ENCODE data around the gene PLEKHA7. TPM values are rescaled to one million over a fixed set of nuclear protein-coding genes. Genes with fewer than 3 reads are reported as not detected.

PLEKHA7 gene
- total RNA-seq, 1 donor from 2014 or later = 45.9 TPM

- no peak for DNase-seq (ENCODE audit: extremely low spot score in 2 of 2)
- Histone ChIP-seq H3K36me3 (no peaks in the 10 kb centered on the region), H3K4me1 (peaks cover 21% of the 10 kb centered on the region), H3K9me3 (no peaks in the 10 kb centered on the region), H3K27ac (no peak overlapping the region), H3K27me3 (no peaks in the 10 kb centered on the region), H3K4me3 (no peak overlapping the region)
- intact Hi-C loops (cut with DNase I) = no loop called here
- TF ChIP-seq CTCF (IDR thresholded peaks at IDR 0.05) (no peak), POLR2A (IDR thresholded peaks at IDR 0.05) (no peak), POLR2AphosphoS5 (IDR thresholded peaks at IDR 0.05; ENCODE audit: insufficient read depth in 1 of 2, low read depth in 1 of 2) (no peak)
Observed at GRCh38 chr11:16793511-16793910, 220.7 kb downstream of the PLEKHA7 start.

- Histone ChIP-seq H3K27ac (no peak overlapping the region), H3K4me1 (peaks cover 24% of the 10 kb centered on the region), H3K4me3 (no peak overlapping the region), H3K36me3 (no peaks in the 10 kb centered on the region), H3K27me3 (no peaks in the 10 kb centered on the region), H3K9me3 (no peaks in the 10 kb centered on the region)
- DNase-seq (ENCODE audit: extremely low spot score in 2 of 2) = no peak
- intact Hi-C loops (cut with DNase I) = no loop called here
- no peak for TF ChIP-seq POLR2AphosphoS5 (IDR thresholded peaks at IDR 0.05; ENCODE audit: insufficient read depth in 1 of 2, low read depth in 1 of 2)
- no peak for TF ChIP-seq POLR2A (IDR thresholded peaks at IDR 0.05)
- TF ChIP-seq CTCF (IDR thresholded peaks at IDR 0.05) = no peak
Observed at GRCh38 chr11:16793009-16793408, 221.2 kb downstream of the PLEKHA7 start.

GRCh38 chr11:16792426-16792825 is 221.8 kb downstream of the PLEKHA7 start:
- no peaks in the 10 kb centered on the region for H3K27me3 ChIP-seq
- no peak overlapping the region for H3K27ac ChIP-seq
- DNase-seq (ENCODE audit: extremely low spot score in 2 of 2) = no peak
- TF ChIP-seq CTCF (IDR thresholded peaks at IDR 0.05) (no peak), POLR2AphosphoS5 (IDR thresholded peaks at IDR 0.05; ENCODE audit: insufficient read depth in 1 of 2, low read depth in 1 of 2) (no peak), POLR2A (IDR thresholded peaks at IDR 0.05) (no peak)
- intact Hi-C loops (cut with DNase I) = no loop called here
- no peaks in the 10 kb centered on the region for H3K36me3 ChIP-seq
- H3K4me1 ChIP-seq = peaks cover 28% of the 10 kb centered on the region
- H3K9me3 ChIP-seq = no peaks in the 10 kb centered on the region
- H3K4me3 ChIP-seq = no peak overlapping the region

GRCh38 chr11:16791191-16791961 is 222.8 kb downstream of the PLEKHA7 start:
- intact Hi-C loops (cut with DNase I) = no loop called here
- H3K4me1 ChIP-seq = peaks cover 33% of the 10 kb centered on the region

More at GRCh38 chr11:16791191-16791961, 222.8 kb downstream of the PLEKHA7 start:
- no peak overlapping the region for H3K4me3 ChIP-seq
- no peak overlapping the region for H3K27ac ChIP-seq
- no peaks in the 10 kb centered on the region for H3K9me3 ChIP-seq
- H3K36me3 ChIP-seq = no peaks in the 10 kb centered on the region
- no peaks in the 10 kb centered on the region for H3K27me3 ChIP-seq
- TF ChIP-seq POLR2AphosphoS5 (IDR thresholded peaks at IDR 0.05; ENCODE audit: insufficient read depth in 1 of 2, low read depth in 1 of 2) (no peak), POLR2A (IDR thresholded peaks at IDR 0.05) (no peak), CTCF (IDR thresholded peaks at IDR 0.05) (no peak)
- DNase-seq (ENCODE audit: extremely low spot score in 2 of 2) = no peak

All from vagina (tissue), 2 donors.